AG04450 (cell line): ENCODE measurements around the gene EXOC3L4. TPM values are rescaled to one million over a fixed set of nuclear protein-coding genes. Genes with fewer than 3 reads are reported as not detected.

Experiments used
- CTCF ChIA-PET: fragments of 300-600, 350-600 bp; formaldehyde crosslinking; extraction: SDS; loops from one replicate; lab custom pipeline; 2022; ENCODE audit warnings: antibody characterized with exemption, inconsistent platforms; lab: Charles Lee
- POLR2A ChIA-PET: fragments of 350-600 bp; formaldehyde crosslinking; extraction: SDS; loops from one replicate; lab custom pipeline; 2021; ENCODE audit warnings: antibody characterized with exemption, inconsistent platforms; lab: Yijun Ruan, JAX
- DNase-seq: peaks from one replicate; pipeline ENCODE4 v3.0.0-alpha.2; 2011; ENCODE audit warnings: low read depth, low spot score
- H3K27ac ChIP-seq: one replicate; pipeline ENCODE4 v1.5.1; 2012; ENCODE audit warnings: low read depth, low read length, control low read depth
- H3K27me3 ChIP-seq: one replicate; pipeline ENCODE4 v1.6.0; 2012; ENCODE audit warnings: low read length; ENCODE audit not compliant: control insufficient read depth, insufficient read depth
- H3K4me3 ChIP-seq: 2 replicates; pipeline ENCODE4 v1.5.1; 2011; ENCODE audit warnings: mild to moderate bottlenecking, low read depth, low read length, control low read depth
- H3K9me3 ChIP-seq: 2 replicates; pipeline ENCODE4 v1.5.1; 2012; ENCODE audit warnings: low read length; ENCODE audit not compliant: control insufficient read depth, insufficient read depth
- CTCF ChIP-seq: IDR thresholded peaks from 2 replicates; pipeline ENCODE4 v1.5.1; 2011; ENCODE audit warnings: low read depth, low read length, control low read depth, inconsistent platforms
- polyA plus RNA-seq: library from polyadenylated mRNA; depleted of rRNA; stranded (reverse); fragments of >200 nt; gene quantifications from 2 replicates; pipeline ENCODE4 v1.2.3, GENCODE V29; 2011

EXOC3L4 gene
- polyA plus RNA-seq, 1 experiment: not detected

GRCh38 chr14:103139132-103140025 is 44.9 kb downstream of the EXOC3L4 start:
- Histone ChIP-seq H3K27ac (no peak overlapping the region), H3K27me3 (peaks cover 11% of the 10 kb centered on the region), H3K4me3 (no peak overlapping the region), H3K9me3 (no peaks in the 10 kb centered on the region; the same call in 1 of the 2 replicates)
- no peak for DNase-seq
- TF ChIP-seq CTCF: no peak
- CTCF ChIA-PET: interaction anchor here (0.7 to 2.8 kb wide), 2 partner anchors 34 to 61 kb away, joined by 3 to 8 read pairs; no protein-coding TSS in a partner anchor
- POLR2A ChIA-PET: no interaction called here

DNA sequence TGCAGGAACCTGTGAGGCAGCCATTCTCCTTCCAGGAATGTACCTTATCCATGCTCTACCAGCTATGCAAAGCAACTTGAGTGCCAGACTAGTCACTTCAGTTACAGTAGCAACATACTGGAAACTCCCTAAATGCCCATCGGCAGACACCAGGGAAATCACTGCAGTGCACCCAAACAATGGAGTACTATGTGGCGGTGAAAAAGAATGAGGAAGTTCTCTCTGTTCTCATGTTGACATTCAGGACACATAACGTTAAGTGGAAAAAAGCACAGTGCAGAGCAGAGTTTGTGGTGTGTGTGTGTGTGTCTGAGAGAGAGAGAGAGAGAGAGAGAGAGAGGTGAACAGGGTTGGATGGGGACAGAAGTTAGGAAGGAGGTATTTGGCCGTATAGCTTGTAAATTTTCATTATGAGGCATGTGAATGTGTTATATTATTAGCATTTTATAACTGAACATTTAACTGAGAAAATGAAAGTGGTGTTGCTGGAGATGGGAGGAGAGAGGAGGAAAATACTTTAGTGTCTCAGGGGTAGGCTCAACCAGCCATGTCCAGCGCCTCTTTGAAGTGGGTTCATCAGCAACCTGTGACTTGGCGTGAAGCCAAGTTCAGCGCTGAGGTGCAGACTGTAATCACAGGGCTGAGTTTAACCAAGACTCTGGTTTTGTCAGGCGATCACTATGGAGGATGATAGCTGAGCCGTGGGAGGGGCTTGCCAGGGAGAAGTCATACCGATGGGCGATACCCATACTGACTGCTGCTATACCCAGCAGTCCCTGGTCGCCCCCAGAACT is 46.0 kb downstream of the EXOC3L4 start:
- ChIA-PET CTCF (interaction anchor here (1.0 to 2.8 kb wide), 2 partner anchors 18 to 36 kb away, joined by 3 to 8 read pairs; no protein-coding TSS in a partner anchor), POLR2A (no interaction called here)
- no peak for DNase-seq
- no peak overlapping the region for H3K4me3 ChIP-seq
- no peak for TF ChIP-seq CTCF
- H3K9me3 ChIP-seq: no peaks in the 10 kb centered on the region; the same call in 1 of the 2 replicates
- no peak overlapping the region for H3K27ac ChIP-seq
- H3K27me3 ChIP-seq: peaks cover 11% of the 10 kb centered on the region

GRCh38 chr14:103141117-103141796 is 46.7 kb downstream of the EXOC3L4 start:
- ChIA-PET POLR2A (no interaction called here), CTCF (interaction anchor here (1.0 to 2.8 kb wide), 2 partner anchors 17 to 36 kb away, joined by 3 to 8 read pairs; no protein-coding TSS in a partner anchor)
- no peak for DNase-seq
- Histone ChIP-seq H3K9me3 (no peaks in the 10 kb centered on the region; the same call in 1 of the 2 replicates), H3K27me3 (peaks cover 11% of the 10 kb centered on the region), H3K4me3 (no peak overlapping the region), H3K27ac (no peak overlapping the region)
- TF ChIP-seq CTCF: peak; percentile 67

- no peak overlapping the region for H3K4me3 ChIP-seq
- H3K27ac ChIP-seq: no peak overlapping the region
- no peak for TF ChIP-seq CTCF
- DNase-seq: no peak
- ChIA-PET POLR2A (no interaction called here), CTCF (interaction anchor here (0.6 to 1.7 kb wide), 2 partner anchors 37 to 67 kb away, joined by 3 to 6 read pairs; no protein-coding TSS in a partner anchor)
- no peaks in the 10 kb centered on the region; the same call in 1 of the 2 replicates for H3K9me3 ChIP-seq
- peaks cover 15% of the 10 kb centered on the region for H3K27me3 ChIP-seq
These were observed 47.5 kb downstream of the EXOC3L4 start for GRCh38 chr14:103142026-103142425.
